Progenitor cell of endocrine pancreas (in vitro differentiated cells): ENCODE results near the gene PRDM10. TPM values are rescaled to one million over a fixed set of nuclear protein-coding genes. Genes with fewer than 3 reads are reported as not detected.

ENCODE experiments used
- DNase-seq: peaks from one replicate; pipeline ENCODE4 v3.0.0; 2021; ENCODE audit warnings: low spot score; ENCODE audit not compliant: unreplicated experiment
- H3K27ac Mint-ChIP-seq: 2 replicates; pipeline ENCODE4 v1.8.0; 2021; ENCODE audit warnings: mild to moderate bottlenecking, moderate library complexity, mixed read lengths
- H3K27me3 Mint-ChIP-seq: 2 replicates; pipeline ENCODE4 v1.8.0; 2021; ENCODE audit warnings: mixed read lengths
- H3K36me3 Mint-ChIP-seq: 2 replicates; pipeline ENCODE4 v1.8.0; 2022; ENCODE audit warnings: mixed read lengths; ENCODE audit not compliant: insufficient read depth
- H3K4me1 Mint-ChIP-seq: 2 replicates; pipeline ENCODE4 v1.8.0; 2021; ENCODE audit warnings: low read depth, mixed read lengths
- H3K4me3 Mint-ChIP-seq: 2 replicates; pipeline ENCODE4 v1.8.0; 2021; ENCODE audit warnings: low read depth, mild to moderate bottlenecking, moderate library complexity, mixed read lengths
- H3K9me3 Mint-ChIP-seq: 2 replicates; pipeline ENCODE4 v1.8.0; 2021; ENCODE audit warnings: low read depth, mixed read lengths
- total RNA-seq: library from RNA; stranded (reverse); gene quantifications from 2 replicates; pipeline ENCODE4 v1.2.1, GENCODE V29; 2021
- TF ChIP-seq, protein P1 (sequence below): fragments of 200-600 bp; sonication (generic); IDR thresholded peaks from one replicate; pipeline ENCODE4 v1.5.0; 2021; ENCODE audit warnings: antibody characterized with exemption, mild to moderate bottlenecking; ENCODE audit not compliant: unreplicated experiment

Gene PRDM10
- total RNA-seq, 1 donor from 2014 or later: 23.4 TPM

DNA sequence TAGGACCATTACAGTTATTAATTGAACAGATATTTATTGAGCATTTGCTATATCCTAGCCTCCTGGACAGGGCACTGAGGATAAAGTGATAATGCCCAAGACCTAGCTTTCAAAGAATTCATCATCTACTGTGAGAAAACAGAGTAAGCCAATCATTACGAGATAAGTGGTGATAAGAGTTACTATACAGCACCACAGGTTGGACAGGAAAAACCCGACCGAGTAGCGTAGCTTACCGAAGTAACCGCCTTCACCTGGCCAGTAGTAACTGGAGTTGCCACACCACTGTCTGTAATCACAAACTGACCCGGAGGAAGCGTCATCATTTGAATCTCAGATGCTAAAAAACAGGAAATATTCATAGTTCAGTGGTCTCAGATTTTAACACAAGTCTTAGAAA lies 97.2 kb downstream of the PRDM10 start:
- TF ChIP-seq, protein P1, sequence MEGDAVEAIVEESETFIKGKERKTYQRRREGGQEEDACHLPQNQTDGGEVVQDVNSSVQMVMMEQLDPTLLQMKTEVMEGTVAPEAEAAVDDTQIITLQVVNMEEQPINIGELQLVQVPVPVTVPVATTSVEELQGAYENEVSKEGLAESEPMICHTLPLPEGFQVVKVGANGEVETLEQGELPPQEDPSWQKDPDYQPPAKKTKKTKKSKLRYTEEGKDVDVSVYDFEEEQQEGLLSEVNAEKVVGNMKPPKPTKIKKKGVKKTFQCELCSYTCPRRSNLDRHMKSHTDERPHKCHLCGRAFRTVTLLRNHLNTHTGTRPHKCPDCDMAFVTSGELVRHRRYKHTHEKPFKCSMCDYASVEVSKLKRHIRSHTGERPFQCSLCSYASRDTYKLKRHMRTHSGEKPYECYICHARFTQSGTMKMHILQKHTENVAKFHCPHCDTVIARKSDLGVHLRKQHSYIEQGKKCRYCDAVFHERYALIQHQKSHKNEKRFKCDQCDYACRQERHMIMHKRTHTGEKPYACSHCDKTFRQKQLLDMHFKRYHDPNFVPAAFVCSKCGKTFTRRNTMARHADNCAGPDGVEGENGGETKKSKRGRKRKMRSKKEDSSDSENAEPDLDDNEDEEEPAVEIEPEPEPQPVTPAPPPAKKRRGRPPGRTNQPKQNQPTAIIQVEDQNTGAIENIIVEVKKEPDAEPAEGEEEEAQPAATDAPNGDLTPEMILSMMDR: no peak
- H3K36me3 Mint-ChIP-seq: peaks cover 28% of the 10 kb centered on the region
- no peaks in the 10 kb centered on the region for H3K27me3 Mint-ChIP-seq
- no peaks in the 10 kb centered on the region for H3K9me3 Mint-ChIP-seq
- H3K4me3 Mint-ChIP-seq: no peak overlapping the region
- no peak overlapping the region for H3K27ac Mint-ChIP-seq
- peaks cover 5% of the 10 kb centered on the region for H3K4me1 Mint-ChIP-seq
- no peak for DNase-seq

DNA sequence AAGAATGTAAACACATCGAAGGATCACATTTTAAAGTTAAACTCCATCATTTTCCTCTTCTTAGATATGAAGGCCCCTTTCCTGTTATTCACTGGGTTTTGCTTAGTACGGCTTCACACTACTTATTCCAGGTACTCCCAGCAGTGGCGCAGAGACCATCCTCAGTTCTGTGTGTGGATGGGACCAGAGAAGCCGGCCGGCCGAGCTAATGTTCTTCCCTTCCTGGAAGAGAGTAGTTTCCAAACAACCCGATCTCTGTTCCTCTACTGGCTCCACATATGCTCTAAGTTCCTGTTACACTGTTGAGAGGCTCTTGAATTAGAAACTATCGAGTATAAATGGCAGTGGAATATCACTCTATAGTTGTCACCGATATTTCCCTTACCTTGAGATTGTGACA lies 106.6 kb downstream of the PRDM10 start:
- DNase-seq: no peak
- Mint-ChIP-seq H3K27me3 (no peaks in the 10 kb centered on the region), H3K36me3 (peaks cover 14% of the 10 kb centered on the region), H3K4me3 (peak overlapping the region; percentile 92), H3K27ac (peak overlapping the region; percentile 92), H3K4me1 (peaks cover 12% of the 10 kb centered on the region), H3K9me3 (no peaks in the 10 kb centered on the region)
- TF ChIP-seq, protein P1: no peak

DNA sequence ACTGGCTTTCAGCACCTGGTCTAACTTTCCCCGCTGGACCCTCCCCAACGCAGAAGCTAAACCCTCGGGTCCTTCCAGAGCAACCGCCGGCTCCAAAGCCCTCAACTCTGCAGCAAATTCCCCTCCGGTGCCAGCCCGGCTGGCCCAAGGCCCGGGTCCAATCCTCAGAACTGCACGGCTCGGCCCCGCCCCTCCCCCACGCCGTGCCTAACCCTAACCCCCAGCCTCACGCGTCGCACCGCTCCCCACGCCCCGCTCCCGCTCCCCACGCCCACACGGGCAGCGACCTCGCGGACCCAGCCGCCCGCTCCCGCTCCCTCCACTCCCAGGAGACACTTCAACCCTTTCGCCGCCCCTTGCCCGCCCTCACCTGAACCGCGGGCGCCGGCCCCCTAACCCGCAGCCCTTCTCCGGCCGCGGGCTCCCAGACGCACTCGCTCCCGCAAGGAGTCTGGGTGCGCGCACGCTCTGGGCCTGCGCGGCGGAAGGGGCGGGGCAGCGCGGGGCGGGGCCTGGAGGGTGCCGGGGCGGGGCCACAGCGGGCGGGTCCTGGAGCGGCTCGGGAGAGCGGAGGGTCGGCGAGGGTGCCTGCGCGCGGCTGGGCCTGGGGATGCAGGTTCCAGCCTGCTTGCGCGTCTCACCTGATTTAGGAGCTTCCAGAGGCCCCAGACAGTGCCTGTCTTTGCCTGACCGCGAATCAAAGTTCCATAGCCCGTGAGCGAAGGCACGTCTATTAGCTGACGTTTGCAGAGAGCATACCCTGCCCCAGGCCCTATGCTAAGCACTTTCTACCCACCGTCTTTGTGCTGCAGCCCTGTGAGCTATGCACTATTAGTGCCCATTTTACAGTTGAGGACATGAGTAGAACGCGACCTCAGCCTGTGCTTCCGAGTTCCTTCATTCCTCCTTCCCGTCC lies 107.3 kb downstream of the PRDM10 start, which contains the start of gene NFRKB:
TSS of gene NFRKB (minus strand) at position 453 of the 916 bp plus-strand sequence. CDS start 2,729 bp downstream, outside the sequence.
- Mint-ChIP-seq H3K4me3 (peak within 1 kb of the TSS; percentile 92), H3K27ac (peak within 1 kb of the TSS; percentile 94), H3K27me3 (no peaks in the 10 kb centered on the region), H3K36me3 (peaks cover 14% of the 10 kb centered on the region), H3K4me1 (peaks cover 12% of the 10 kb centered on the region), H3K9me3 (no peaks in the 10 kb centered on the region)
- TF ChIP-seq, protein P1: no peak
- peak; percentile 92 for DNase-seq

DNA sequence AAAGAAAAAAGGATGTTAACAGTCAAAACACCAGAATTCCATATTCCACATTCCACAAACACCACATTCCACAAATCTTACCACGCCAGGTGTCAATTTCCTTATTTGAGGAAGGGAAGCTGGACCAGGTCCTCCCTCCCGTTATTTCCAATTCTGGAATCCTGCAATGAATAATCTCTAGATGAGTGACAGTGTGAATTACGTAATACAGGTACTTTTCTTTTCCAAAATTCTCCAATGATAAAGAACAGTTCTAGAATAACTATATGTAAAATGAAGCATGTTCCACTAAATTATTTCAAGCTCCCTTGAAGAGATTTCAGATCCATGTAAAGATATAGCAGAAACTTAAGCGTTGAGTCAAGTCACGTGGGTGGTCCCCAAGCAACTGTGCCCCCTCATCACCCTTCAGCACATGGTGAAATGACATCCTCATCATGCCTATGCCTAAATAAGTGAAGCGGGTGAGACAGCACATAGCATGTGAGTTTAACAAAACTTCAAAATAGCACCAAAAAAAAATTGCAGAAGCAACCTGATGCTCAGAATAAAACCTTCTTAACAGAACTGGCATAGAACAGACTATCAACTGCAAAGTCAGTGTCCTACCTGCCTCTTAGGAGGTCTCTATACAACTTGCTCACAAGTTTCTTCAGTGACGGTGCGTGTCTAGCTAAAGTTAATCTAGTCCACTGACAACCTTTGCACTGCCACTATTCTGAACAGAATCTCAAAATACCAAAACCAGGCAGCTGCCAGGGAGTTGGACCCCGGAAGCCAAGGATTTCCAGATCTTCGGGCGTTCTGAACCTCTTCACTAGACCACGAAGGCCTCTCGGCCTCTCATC lies 108.1 kb downstream of the PRDM10 start:
- TF ChIP-seq, protein P1: no peak
- Mint-ChIP-seq H3K4me1 (peaks cover 12% of the 10 kb centered on the region), H3K27me3 (no peaks in the 10 kb centered on the region), H3K9me3 (no peaks in the 10 kb centered on the region), H3K36me3 (peaks cover 17% of the 10 kb centered on the region), H3K27ac (peak overlapping the region; percentile 94), H3K4me3 (peak overlapping the region; percentile 92)
- no peak for DNase-seq

DNA sequence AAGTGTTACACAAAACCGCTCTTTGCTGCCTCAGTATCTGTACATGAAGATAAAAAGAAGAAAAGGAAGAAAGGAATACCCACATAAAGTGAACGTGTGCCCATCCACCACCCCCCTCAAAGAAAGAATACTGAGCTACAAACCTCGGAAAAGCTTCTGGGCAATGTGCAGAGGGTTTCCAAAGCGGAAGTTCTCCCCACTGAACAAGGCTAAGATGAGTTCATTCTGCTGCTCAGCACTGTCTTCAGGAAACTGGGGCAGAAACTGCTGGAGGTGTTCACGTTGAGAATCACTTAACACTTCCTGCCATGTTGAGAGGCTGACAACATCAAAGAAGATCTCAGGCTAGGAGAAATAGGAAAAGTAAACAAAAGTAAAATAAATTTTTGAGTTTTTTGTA lies 114.2 kb downstream of the PRDM10 start:
- TF ChIP-seq, protein P1: no peak
- peaks cover 41% of the 10 kb centered on the region for H3K36me3 Mint-ChIP-seq

More for the DNA sequence above, 114.2 kb downstream of the PRDM10 start:
- H3K4me3 Mint-ChIP-seq: no peak overlapping the region
- H3K27ac Mint-ChIP-seq: no peak overlapping the region
- no peaks in the 10 kb centered on the region for H3K4me1 Mint-ChIP-seq
- no peaks in the 10 kb centered on the region for H3K27me3 Mint-ChIP-seq
- no peak for DNase-seq
- H3K9me3 Mint-ChIP-seq: no peaks in the 10 kb centered on the region
